OCI-LY7 (cell line): ENCODE data around the gene MAGI1. TPM values are rescaled to one million over a fixed set of nuclear protein-coding genes. Genes with fewer than 3 reads are reported as not detected.

Experiments used
- BruUV-seq: library from RNA; stranded (reverse); fragments of 400-500 nt; replicated peaks from 2 replicates; lab custom pipeline; 2021; lab: Mats Ljungman, UMichigan
- CTCF ChIA-PET: fragments of 300-600 bp; sonication (Branson Sonifier 250); formaldehyde crosslinking; loops from one replicate; lab custom pipeline; 2022; ENCODE audit warnings: antibody characterized with exemption; ENCODE audit not compliant: unreplicated experiment; lab: Charles Lee
- POLR2A ChIA-PET: fragments of 300-600 bp; sonication (Branson Sonifier 250); formaldehyde crosslinking; loops from one replicate; lab custom pipeline; 2022; ENCODE audit warnings: antibody characterized with exemption; lab: Charles Lee
- DNase-seq: peaks from one replicate; pipeline ENCODE4 v3.0.0-alpha.2; 2015; ENCODE audit warnings: low spot score
- H2AFZ ChIP-seq: fragments of 200-600 bp; sonication (generic), shearing (Covaris generic); 2 replicates; pipeline ENCODE4 v1.6.1; 2014; ENCODE audit warnings: mild to moderate bottlenecking, antibody characterized with exemption, low read length, moderate library complexity
- H3K27ac ChIP-seq: fragments of 200-600 bp; sonication (generic); 2 replicates; pipeline ENCODE4 v1.5.1; 2014; ENCODE audit warnings: mixed run types, low read depth, mild to moderate bottlenecking, moderate library complexity, low read length, inconsistent platforms; ENCODE audit not compliant: poor library complexity, severe bottlenecking
- H3K36me3 ChIP-seq: fragments of 200-600 bp; sonication (generic); 2 replicates; pipeline ENCODE4 v1.6.1; 2014; ENCODE audit warnings: mild to moderate bottlenecking, antibody characterized with exemption, low read length, moderate library complexity, mixed read lengths; ENCODE audit not compliant: insufficient read depth
- H3K4me1 ChIP-seq: fragments of 200-600 bp; sonication (generic); 2 replicates; pipeline ENCODE4 v1.5.1; 2014; ENCODE audit warnings: mild to moderate bottlenecking, low read length; ENCODE audit not compliant: insufficient read depth, poor library complexity, severe bottlenecking
- H3K4me2 ChIP-seq: fragments of 200-600 bp; sonication (generic); 2 replicates; pipeline ENCODE4 v1.6.1; 2014; ENCODE audit warnings: mild to moderate bottlenecking, low read length
- H3K4me3 ChIP-seq: fragments of 200-600 bp; sonication (generic); 2 replicates; pipeline ENCODE4 v1.5.1; 2014; ENCODE audit warnings: mild to moderate bottlenecking, low read depth, low read length; ENCODE audit not compliant: poor library complexity, severe bottlenecking
- H3K79me2 ChIP-seq: fragments of 200-600 bp; sonication (generic); 2 replicates; pipeline ENCODE4 v1.6.1; 2016; ENCODE audit warnings: low read depth, mild to moderate bottlenecking, low read length, moderate library complexity, mixed read lengths; ENCODE audit not compliant: insufficient read depth
- H3K9me2 ChIP-seq: fragments of 200-600 bp; sonication (generic); 2 replicates; pipeline ENCODE4 v1.6.1; 2016; ENCODE audit warnings: mild to moderate bottlenecking, low read length, mixed read lengths; ENCODE audit not compliant: insufficient read depth
- H3K9me3 ChIP-seq: fragments of 200-600 bp; sonication (generic); 2 replicates; pipeline ENCODE4 v1.6.1; 2014; ENCODE audit warnings: mild to moderate bottlenecking, mixed run types, low read length, mixed read lengths
- H4K20me1 ChIP-seq: fragments of 200-600 bp; sonication (generic); 2 replicates; pipeline ENCODE4 v1.6.1; 2014; ENCODE audit warnings: mild to moderate bottlenecking, antibody characterized with exemption, low read length, moderate library complexity, mixed read lengths; ENCODE audit not compliant: insufficient read depth
- CTCF ChIP-seq: fragments of 200-600 bp; sonication (generic); conservative IDR thresholded peaks from 2 replicates; pipeline ENCODE4 v1.5.1; 2014; ENCODE audit warnings: mild to moderate bottlenecking, antibody characterized with exemption, low read length, moderate library complexity, mixed read lengths
- EZH2phosphoT487 ChIP-seq: fragments of 200-600 bp; sonication (generic); IDR thresholded peaks from 2 replicates; pipeline ENCODE4 v1.6.1; 2018; ENCODE audit warnings: low read depth, borderline replicate concordance, mild to moderate bottlenecking, mixed run types, antibody characterized with exemption, low read length, moderate library complexity, mixed read lengths
- intact Hi-C: fragments of 100-400 bp; cut with micrococcal nuclease; formaldehyde crosslinking; loops from one replicate; pipeline ENCODE4 v1.10.0; 2022; ENCODE audit not compliant: unreplicated experiment
- small RNA-seq: library from RNA; depleted of rRNA; stranded (forward); fragments of <200 nt; gene quantifications from one replicate; pipeline ENCODE3, GENCODE V24; 2014
- total RNA-seq, 2 experiments: library from RNA; depleted of rRNA in 1 of 2; stranded (reverse); fragments of >200 nt in 1 of 2; shearing (Covaris generic) in 1 of 2; gene quantifications; 2 replicates each; pipeline ENCODE4 v1.2.3, GENCODE V29; 2014 to 2022

Gene MAGI1
- total RNA-seq, 2 experiments from 2014 or later = 0.63 to 2.5 TPM

- POLR2A ChIA-PET = no interaction called here
- H3K27ac ChIP-seq = no peak overlapping the region
- H3K4me2 ChIP-seq = no peak overlapping the region
- BruUV-seq = no TSS peak
- no peak overlapping the region for H2AFZ ChIP-seq
- H3K9me2 ChIP-seq = no peaks in the 10 kb centered on the region
- DNase-seq = no peak
- no peaks in the 10 kb centered on the region for H4K20me1 ChIP-seq
- no peaks in the 10 kb centered on the region for H3K36me3 ChIP-seq
- no peaks in the 10 kb centered on the region for H3K9me3 ChIP-seq
- no peaks in the 10 kb centered on the region for H3K4me1 ChIP-seq
- intact Hi-C loops = no loop called here
- H3K4me3 ChIP-seq = no peak overlapping the region
- CTCF ChIA-PET = no interaction called here
- H3K79me2 ChIP-seq = no peaks in the 10 kb centered on the region
- TF ChIP-seq CTCF (no peak), EZH2phosphoT487 (no peak)
Observed at GRCh38 chr3:65313666-65314065, 725.1 kb downstream of the MAGI1 start.

- Histone ChIP-seq H3K9me2 (no peaks in the 10 kb centered on the region), H3K79me2 (no peaks in the 10 kb centered on the region), H3K36me3 (no peaks in the 10 kb centered on the region), H4K20me1 (no peaks in the 10 kb centered on the region), H2AFZ (no peak overlapping the region), H3K4me1 (no peaks in the 10 kb centered on the region), H3K4me2 (no peak overlapping the region), H3K27ac (no peak overlapping the region), H3K4me3 (no peak overlapping the region), H3K9me3 (no peaks in the 10 kb centered on the region)
- DNase-seq = no peak
- BruUV-seq = no TSS peak
- intact Hi-C loops = no loop called here
- CTCF ChIA-PET = no interaction called here
- POLR2A ChIA-PET = no interaction called here
- TF ChIP-seq CTCF = no peak
- TF ChIP-seq EZH2phosphoT487 = no peak
Observed at GRCh38 chr3:65305836-65306235, 732.9 kb downstream of the MAGI1 start.

Small RNA genes within 50 kb of the gene (small RNA-seq; reads per million reads assigned to genes)
- gene RF00019 = not detected

Other genes starting within 250 kb of the MAGI1 start
- gene SLC25A26, start 182.1 kb upstream of the MAGI1 start, total RNA-seq (2014; rRNA removed; shearing (Covaris generic)) = 9.8 and 13.1 TPM in 2 replicates
- gene SLC25A26, start 182.1 kb upstream of the MAGI1 start, total RNA-seq (2022) = 12.9 and 14.2 TPM in 2 replicates